IPS-18c (cell line): ENCODE results near the gene ERN1.
"Not testable (repeated sequence)": the region's sequence is repeated elsewhere in the genome, so short reads cannot be mapped to it uniquely, and the experiment has no call there.

Experiments
- H3K4me3 ChIP-seq: 2 replicates; pipeline ENCODE4 v1.7.0; 2013; ENCODE audit warnings: low read depth, mild to moderate bottlenecking, low read length, moderate library complexity; ENCODE audit not compliant: insufficient read depth
- H3K9me3 ChIP-seq: one replicate; pipeline ENCODE4 v1.6.1; 2013; ENCODE audit warnings: mild to moderate bottlenecking, low read length, moderate library complexity; ENCODE audit not compliant: control insufficient read depth, insufficient read depth

The ERN1 gene

DNA sequence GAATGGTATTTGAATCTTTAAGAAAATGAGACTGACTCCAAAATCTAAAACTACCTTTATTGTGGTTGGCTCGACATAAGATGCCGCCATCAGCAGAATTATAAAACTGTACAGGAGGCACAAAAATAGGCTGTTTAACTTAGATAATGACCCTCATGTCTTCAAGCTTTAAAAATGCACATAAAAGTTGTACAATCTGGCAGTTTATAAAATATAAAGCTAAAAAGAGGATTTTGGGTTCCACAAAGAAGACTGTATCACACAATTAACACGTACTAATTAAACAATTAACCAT lies 90.9 kb downstream of the ERN1 start:
- no peak overlapping the region for H3K4me3 ChIP-seq
- no peaks in the 10 kb centered on the region for H3K9me3 ChIP-seq

DNA sequence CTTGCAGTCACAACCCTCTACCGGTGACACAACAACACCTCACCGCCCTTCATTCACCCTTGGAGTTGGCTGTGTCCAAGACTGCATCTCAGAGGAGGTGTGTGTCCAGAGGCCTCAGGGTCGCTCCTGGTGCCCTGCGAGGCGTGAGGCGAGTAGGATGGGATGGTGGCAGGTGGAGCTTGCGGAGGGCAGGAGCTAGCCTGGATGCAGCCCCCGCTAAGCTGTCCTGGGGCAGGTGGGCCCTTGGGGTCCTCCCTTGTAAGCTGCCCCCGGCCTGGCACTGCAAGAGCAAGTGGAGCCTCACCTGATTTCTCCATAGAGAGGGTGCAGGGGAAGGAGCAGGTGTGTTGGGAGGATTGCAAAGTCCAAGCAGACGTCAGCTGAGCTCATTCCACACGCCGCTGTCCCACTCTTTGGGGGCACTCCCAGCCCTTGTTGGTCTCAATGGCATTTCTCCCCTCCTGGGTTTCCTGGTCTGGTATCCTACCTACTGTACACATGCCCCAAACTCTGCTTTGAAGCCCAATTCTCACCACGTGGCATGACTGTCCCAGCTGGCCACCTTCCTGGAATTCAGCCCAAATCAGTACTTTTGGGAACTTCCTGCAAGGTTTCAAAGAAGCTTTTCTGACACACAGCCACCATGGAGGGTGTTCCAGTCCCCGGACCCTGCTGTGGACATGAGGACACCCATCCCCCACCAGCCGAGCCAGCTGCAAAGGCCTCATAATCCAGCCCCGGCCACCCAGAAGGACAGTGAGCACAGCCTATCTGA lies 91.4 kb downstream of the ERN1 start:
- no peaks in the 10 kb centered on the region for H3K9me3 ChIP-seq
- no peak overlapping the region for H3K4me3 ChIP-seq

GRCh38 chr17:64037802-64038201 lies 92.1 kb downstream of the ERN1 start:
- Histone ChIP-seq H3K4me3 (no peak overlapping the region), H3K9me3 (no peaks in the 10 kb centered on the region)

- Histone ChIP-seq H3K9me3 (no peaks in the 10 kb centered on the region), H3K4me3 (no peak overlapping the region)
These were observed 92.8 kb downstream of the ERN1 start for GRCh38 chr17:64037180-64037579.

- H3K9me3 ChIP-seq, result no peaks in the 10 kb centered on the region
- H3K4me3 ChIP-seq, result no peak overlapping the region
These were observed 93.6 kb downstream of the ERN1 start for GRCh38 chr17:64036198-64036922.

- no peak overlapping the region for H3K4me3 ChIP-seq
- no peaks in the 10 kb centered on the region for H3K9me3 ChIP-seq
These were observed 97.9 kb downstream of the ERN1 start for GRCh38 chr17:64032081-64032480.

- no peak overlapping the region for H3K4me3 ChIP-seq
- no peaks in the 10 kb centered on the region for H3K9me3 ChIP-seq
These were observed 101.0 kb downstream of the ERN1 start for GRCh38 chr17:64028874-64029464.

DNA sequence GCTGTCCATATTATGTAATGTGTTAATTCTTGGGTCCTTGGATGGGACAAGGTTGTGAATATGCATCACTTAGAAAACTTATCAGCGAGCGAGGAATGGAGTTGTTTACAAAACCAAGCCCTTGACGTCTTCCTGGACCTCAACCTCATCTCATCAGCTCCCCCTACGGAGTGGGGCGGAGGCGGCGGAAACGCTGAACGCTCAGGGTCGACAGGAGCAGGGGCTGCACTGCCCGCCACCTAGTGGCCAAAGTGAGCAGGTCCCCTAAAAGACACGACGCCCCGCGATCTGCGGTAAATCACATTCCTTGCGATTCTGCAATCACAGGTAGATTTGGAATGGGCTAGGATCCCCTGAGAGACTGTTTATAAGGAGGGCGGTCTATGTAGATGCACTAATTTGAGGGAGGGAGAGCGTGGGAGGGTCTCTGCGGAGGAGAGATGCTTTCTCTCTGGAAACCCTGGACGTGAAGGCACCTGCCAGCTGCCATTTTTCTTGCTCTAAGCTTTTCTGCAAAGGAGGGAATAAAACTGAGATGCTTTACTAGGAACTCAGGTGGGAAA lies 104.1 kb downstream of the ERN1 start:
- Histone ChIP-seq H3K9me3 (no peaks in the 10 kb centered on the region), H3K4me3 (no peak overlapping the region)

DNA sequence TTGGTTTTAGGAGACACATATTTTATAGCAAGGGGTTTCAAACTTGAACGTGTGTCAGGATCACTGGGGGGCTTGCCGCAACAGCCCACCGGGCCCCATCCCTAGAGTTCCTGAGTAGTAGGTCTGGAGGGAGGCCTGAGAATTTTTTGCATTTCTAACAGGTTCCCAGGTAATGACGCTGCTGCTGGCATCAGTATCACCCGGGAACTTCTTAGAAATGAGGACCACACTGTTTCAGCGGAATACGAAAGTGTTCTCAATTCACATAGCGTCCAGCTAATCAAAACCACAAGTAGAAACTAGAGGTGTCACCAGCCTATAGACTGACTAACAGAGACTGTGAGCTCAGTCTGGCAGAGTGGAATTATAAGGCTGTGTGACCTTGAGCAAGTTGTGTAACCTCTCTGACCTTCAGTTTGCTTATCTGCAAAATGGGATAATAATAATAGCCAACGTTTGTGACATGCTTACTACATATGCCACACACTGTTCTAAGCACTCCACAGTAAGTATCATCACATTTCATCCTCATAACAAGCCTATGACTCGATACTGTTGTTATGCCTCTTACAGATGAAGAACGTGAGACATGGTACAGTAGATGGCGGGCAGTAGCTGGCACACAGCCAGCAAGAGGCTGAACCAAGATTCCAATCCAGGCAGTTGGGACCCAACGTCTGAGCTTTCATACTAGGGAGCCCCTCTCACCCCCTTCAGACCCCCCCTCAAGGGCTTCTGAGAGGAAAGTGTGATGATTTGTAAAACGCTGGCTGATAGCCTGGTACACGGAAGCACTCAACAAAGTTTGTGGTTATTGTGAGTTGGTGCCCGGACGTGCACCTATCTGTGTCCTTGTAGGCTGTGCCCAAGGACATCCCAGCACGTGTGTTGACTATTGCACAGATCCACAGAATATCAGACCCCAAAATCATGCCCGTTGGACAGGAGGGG lies 104.9 kb downstream of the ERN1 start:
- Histone ChIP-seq H3K4me3 (no peak overlapping the region), H3K9me3 (no peaks in the 10 kb centered on the region)

- Histone ChIP-seq H3K9me3 (no peaks in the 10 kb centered on the region), H3K4me3 (no peak overlapping the region)
These were observed 105.7 kb downstream of the ERN1 start for GRCh38 chr17:64024215-64024654.

GRCh38 chr17:64022611-64023063 lies 107.3 kb downstream of the ERN1 start:
- Histone ChIP-seq H3K9me3 (no peaks in the 10 kb centered on the region), H3K4me3 (no peak overlapping the region)

- Histone ChIP-seq H3K9me3 (no peaks in the 10 kb centered on the region), H3K4me3 (peak within 1 kb of the TSS; percentile 15; the same call in 1 of the 2 replicates)
These were observed 109.7 kb downstream of the ERN1 start, which contains the start of gene ICAM2 for GRCh38 chr17:64020056-64020766. Gene ICAM2, minus strand, starts transcription at chr17:64020633. Its CDS starts 13,942 bp downstream, at chr17:64006691.

- H3K9me3 ChIP-seq, H3K4me3 ChIP-seq: not testable (repeated sequence)
These were observed 110.4 kb downstream of the ERN1 start for GRCh38 chr17:64019551-64019961.

GRCh38 chr17:64017381-64017980 lies 112.5 kb downstream of the ERN1 start:
- Histone ChIP-seq H3K9me3 (no peaks in the 10 kb centered on the region), H3K4me3 (no peak overlapping the region)

DNA sequence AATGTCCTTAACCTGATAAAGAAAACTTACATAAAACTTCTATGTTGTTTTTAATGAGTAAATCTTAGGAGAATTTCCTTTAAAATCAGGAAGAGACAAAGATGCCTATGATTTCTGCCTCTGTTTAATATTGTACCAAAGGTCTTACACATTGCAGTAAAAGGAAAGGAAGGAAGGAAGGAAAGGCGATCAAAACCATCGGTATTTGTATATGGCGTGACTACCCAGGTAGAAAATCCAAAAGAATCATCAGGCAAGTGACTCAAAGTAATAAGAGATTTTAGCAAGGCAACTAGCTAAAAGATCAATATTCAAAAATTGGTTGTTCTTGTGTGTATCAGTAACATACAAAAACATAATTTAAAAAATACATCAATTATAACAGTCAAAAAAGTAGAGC lies 113.0 kb downstream of the ERN1 start:
- Histone ChIP-seq H3K4me3 (no peak overlapping the region), H3K9me3 (no peaks in the 10 kb centered on the region)

- Histone ChIP-seq H3K9me3 (no peaks in the 10 kb centered on the region), H3K4me3 (no peak overlapping the region)
These were observed 113.6 kb downstream of the ERN1 start for GRCh38 chr17:64016231-64016784.
